Measurements from ENCODE around the gene VDR. TPM values are rescaled to one million over a fixed set of nuclear protein-coding genes. Genes with fewer than 3 reads are reported as not detected.

The VDR gene
- total and polyA plus RNA-seq, 12 donors, result 6.9 to 80.1 (median 18.4) TPM

- TF ChIP-seq CTCF (IDR thresholded peaks at IDR 0.05) (no peak), POLR2A (IDR thresholded peaks at IDR 0.05) (no peak)
- Histone ChIP-seq H3K27ac (no peak overlapping the region), H3K27me3 (no peaks in the 10 kb centered on the region), H3K4me3 (no peak overlapping the region), H3K36me3 (replicated peaks in 1 of 2) (peaks cover 0 to 6% of the 10 kb centered on the region in 2 donors), H3K4me1 (replicated peaks in 1 of 2) (peaks cover 0 to 15% of the 10 kb centered on the region in 2 donors), H3K9me3 (replicated peaks in 1 of 3) (no peaks in the 10 kb centered on the region)
- intact Hi-C loops (cut with DNase I), result no loop called here
- DNase-seq, result no peak
- WGBS, 4 donors, result 81 to 95% (median 93%) methylated on average over 7 of the region's 7 CpGs
Measured at GRCh38 chr12:47878293-47878917, 26.4 kb downstream of the VDR start.

- H3K4me3 ChIP-seq, result no peak overlapping the region
- no peak for TF ChIP-seq CTCF (IDR thresholded peaks at IDR 0.05)
- TF ChIP-seq POLR2A (IDR thresholded peaks at IDR 0.05), result no peak
- no peak for DNase-seq
- intact Hi-C loops (cut with DNase I), result no loop called here
- H3K4me1 ChIP-seq (replicated peaks in 1 of 2), result peaks cover 0 to 8% of the 10 kb centered on the region in 2 donors
- no peak overlapping the region for H3K27ac ChIP-seq
- H3K27me3 ChIP-seq, result no peaks in the 10 kb centered on the region
- H3K9me3 ChIP-seq (replicated peaks in 1 of 3), result no peaks in the 10 kb centered on the region
- 83 to 96% (median 89%) methylated on average over 4 of the region's 4 CpGs for WGBS, 4 donors
- H3K36me3 ChIP-seq (replicated peaks in 1 of 2), result peaks cover 0 to 6% of the 10 kb centered on the region in 2 donors
Measured at GRCh38 chr12:47877081-47877480, 27.7 kb downstream of the VDR start.

DNA sequence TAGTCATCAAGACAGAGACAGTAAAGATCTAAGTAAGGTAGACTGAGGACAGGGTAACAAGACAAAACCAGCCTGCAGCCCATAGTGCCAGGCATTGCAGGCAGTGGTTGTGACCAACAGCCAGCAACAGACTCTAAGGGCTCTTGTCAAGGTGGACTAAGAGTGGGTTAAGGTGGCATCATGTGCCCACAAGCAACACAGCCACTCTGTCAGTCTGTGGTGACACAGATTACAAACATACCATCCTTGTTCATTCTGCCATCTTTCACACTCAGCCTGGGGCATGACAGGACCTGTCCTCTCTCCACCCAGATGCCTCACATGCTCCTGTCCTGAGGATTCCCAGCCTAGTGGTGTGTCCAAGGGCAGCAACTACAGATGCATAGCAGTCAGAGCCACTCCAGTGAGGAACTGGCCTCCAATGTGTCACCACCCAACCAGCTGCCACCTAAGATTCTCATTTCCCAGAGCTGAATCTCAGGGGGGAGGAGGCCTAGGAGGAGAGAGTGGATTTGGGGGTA lies 28.3 kb downstream of the VDR start:
- Histone ChIP-seq H3K27ac (no peak overlapping the region), H3K4me1 (replicated peaks in 1 of 2) (peaks cover 0 to 8% of the 10 kb centered on the region in 2 donors), H3K4me3 (no peak overlapping the region), H3K9me3 (replicated peaks in 1 of 3) (no peaks in the 10 kb centered on the region), H3K27me3 (no peaks in the 10 kb centered on the region), H3K36me3 (replicated peaks in 1 of 2) (peaks cover 0 to 6% of the 10 kb centered on the region in 2 donors)
- DNase-seq, result no peak
- intact Hi-C loops (cut with DNase I), result no loop called here
- TF ChIP-seq CTCF (IDR thresholded peaks at IDR 0.05), result no peak
- no peak for TF ChIP-seq POLR2A (IDR thresholded peaks at IDR 0.05)

DNA sequence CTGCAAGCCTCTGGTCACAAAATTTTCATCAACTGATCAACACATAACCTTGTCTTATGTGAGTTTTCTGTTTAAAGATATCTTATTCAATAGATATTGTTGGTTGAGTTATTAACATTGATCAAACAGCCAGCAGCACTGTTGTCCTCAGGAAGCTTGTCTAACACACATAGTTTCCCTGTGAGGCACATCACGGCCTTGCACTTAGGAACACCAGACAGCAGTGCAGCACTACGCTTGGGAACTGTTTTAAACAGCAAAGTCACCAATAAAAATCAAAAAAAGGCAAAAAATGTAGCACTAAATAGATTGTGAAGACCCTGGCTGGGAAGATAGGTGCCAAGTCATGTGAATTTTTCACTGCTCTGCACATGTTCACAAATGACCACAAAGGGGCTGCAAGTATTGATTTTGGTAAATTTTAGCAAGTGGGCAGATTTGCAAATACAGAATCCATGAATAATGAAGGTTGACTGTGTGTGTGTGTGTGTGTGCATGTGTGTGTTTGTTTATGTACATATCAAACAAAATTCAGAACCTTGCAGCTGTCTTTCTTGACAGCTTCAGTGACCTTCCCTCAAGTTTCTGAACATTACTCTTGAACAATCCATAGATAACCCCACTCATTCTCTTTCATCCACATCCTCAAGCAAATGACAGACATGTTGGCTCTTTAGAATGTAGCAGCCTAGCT lies 28.9 kb downstream of the VDR start:
- Histone ChIP-seq H3K27me3 (no peaks in the 10 kb centered on the region), H3K36me3 (replicated peaks in 1 of 2) (peaks cover 0 to 6% of the 10 kb centered on the region in 2 donors), H3K27ac (no peak overlapping the region), H3K9me3 (replicated peaks in 1 of 3) (no peaks in the 10 kb centered on the region), H3K4me3 (no peak overlapping the region), H3K4me1 (replicated peaks in 1 of 2) (peaks cover 0 to 8% of the 10 kb centered on the region in 2 donors)
- intact Hi-C loops (cut with DNase I), result no loop called here
- no peak for DNase-seq
- 88 to 100% (median 93%) methylated on average over 2 of the region's 2 CpGs for WGBS, 4 donors
- no peak for TF ChIP-seq CTCF (IDR thresholded peaks at IDR 0.05)
- no peak for TF ChIP-seq POLR2A (IDR thresholded peaks at IDR 0.05)

All from adrenal gland (tissue), 12 donors.